Midbrain (tissue), 1 donor: ENCODE results near the gene CDHR3.
"Not testable (repeated sequence)": the region's sequence is repeated elsewhere in the genome, so short reads cannot be mapped to it uniquely, and the experiment has no call there.

Experiments used
- DNase-seq: peaks from one replicate; lab custom pipeline; 2025; lab: John Stamatoyannopoulos, UW

The CDHR3 gene

GRCh38 chr7:105958012-105958411, 5.1 kb upstream of the CDHR3 start:
- DNase-seq = no peak

GRCh38 chr7:105962353-105962752, 711 bp upstream of the CDHR3 start:
- DNase-seq = no peak

- no peak for DNase-seq
Observed at GRCh38 chr7:105971845-105972244, 8.8 kb downstream of the CDHR3 start.

- DNase-seq = no peak
Observed at GRCh38 chr7:105972276-105972675, 9.2 kb downstream of the CDHR3 start.

- no peak for DNase-seq
Observed at GRCh38 chr7:105974471-105974870, 11.4 kb downstream of the CDHR3 start.

- no peak for DNase-seq
Observed at GRCh38 chr7:105975770-105976417, 12.8 kb downstream of the CDHR3 start.

GRCh38 chr7:105976868-105977267, 13.8 kb downstream of the CDHR3 start:
- DNase-seq = no peak

- no peak for DNase-seq
Observed at GRCh38 chr7:105978035-105978434, 15.0 kb downstream of the CDHR3 start.

GRCh38 chr7:105978974-105979373, 15.9 kb downstream of the CDHR3 start:
- DNase-seq = no peak

GRCh38 chr7:105979405-105979804, 16.3 kb downstream of the CDHR3 start:
- no peak for DNase-seq

GRCh38 chr7:105980645-105981396, 17.8 kb downstream of the CDHR3 start:
- no peak for DNase-seq

GRCh38 chr7:105982388-105982787, 19.3 kb downstream of the CDHR3 start:
- DNase-seq = no peak

GRCh38 chr7:105984808-105985207, 21.7 kb downstream of the CDHR3 start:
- not testable (repeated sequence) for DNase-seq

- no peak for DNase-seq
Observed at GRCh38 chr7:105985229-105985628, 22.2 kb downstream of the CDHR3 start.

GRCh38 chr7:105985672-105986215, 22.7 kb downstream of the CDHR3 start:
- no peak for DNase-seq

GRCh38 chr7:105987046-105987445, 24.0 kb downstream of the CDHR3 start:
- no peak for DNase-seq

GRCh38 chr7:105988276-105988675, 25.2 kb downstream of the CDHR3 start:
- DNase-seq = no peak

GRCh38 chr7:105989191-105989590, 26.1 kb downstream of the CDHR3 start:
- DNase-seq = no peak

- DNase-seq = no peak
Observed at GRCh38 chr7:105989686-105990085, 26.6 kb downstream of the CDHR3 start.

GRCh38 chr7:105990141-105990540, 27.1 kb downstream of the CDHR3 start:
- no peak for DNase-seq

GRCh38 chr7:105990727-105991453, 27.8 kb downstream of the CDHR3 start:
- no peak for DNase-seq

GRCh38 chr7:105992905-105993304, 29.8 kb downstream of the CDHR3 start:
- no peak for DNase-seq
